HG03064 (cell line): ENCODE measurements around the gene CREB1.
"Not testable (repeated sequence)": the region's sequence is repeated elsewhere in the genome, so short reads cannot be mapped to it uniquely, and the experiment has no call there.

Experiments
- ATAC-seq: cut with Tn5 transposase; IDR thresholded peaks from one replicate; pipeline ENCODE4 v1.9.1; 2021; ENCODE audit warnings: low read depth; ENCODE audit not compliant: unreplicated experiment

The CREB1 gene

DNA sequence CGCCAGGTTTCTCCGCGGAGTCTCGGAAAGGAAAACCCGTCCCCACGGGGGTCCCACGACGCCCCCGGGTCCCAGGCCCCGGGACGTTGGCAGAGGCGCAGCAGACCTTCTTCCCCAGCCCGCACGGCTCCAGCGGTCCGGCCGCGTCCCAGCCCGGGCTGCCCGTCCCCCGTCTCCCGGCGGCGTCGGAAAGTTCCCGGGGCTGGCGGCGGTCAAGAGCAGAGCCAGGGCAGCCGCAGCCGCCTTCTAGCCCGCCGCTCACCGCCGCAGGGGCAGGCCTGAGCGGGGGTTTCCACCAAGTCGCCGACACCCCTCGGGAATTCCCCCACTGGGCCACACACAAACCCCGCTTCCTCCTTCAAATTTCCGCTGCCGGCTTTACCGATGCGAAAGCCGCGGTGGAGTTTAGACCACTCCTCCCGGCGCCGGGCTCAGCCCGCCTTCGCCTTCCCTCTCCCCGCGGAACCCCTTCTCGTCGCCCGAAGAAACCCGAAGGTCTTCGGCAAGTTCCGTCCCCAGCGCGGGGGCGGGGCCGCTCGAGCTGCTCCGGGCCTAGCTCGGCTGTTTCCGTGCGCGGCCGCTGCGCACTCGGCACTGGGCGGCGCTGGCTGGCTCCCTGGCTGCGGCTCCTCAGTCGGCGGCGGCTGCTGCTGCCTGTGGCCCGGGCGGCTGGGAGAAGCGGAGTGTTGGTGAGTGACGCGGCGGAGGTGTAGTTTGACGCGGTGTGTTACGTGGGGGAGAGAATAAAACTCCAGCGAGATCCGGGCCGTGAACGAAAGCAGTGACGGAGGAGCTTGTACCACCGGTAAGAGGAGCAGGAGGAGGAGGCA is at the start of gene CREB1:
Gene CREB1 (plus strand): TSS at position 633 of the 830 bp plus-strand sequence. CDS start 25,674 bp downstream, outside the sequence.
- ATAC-seq: peak; percentile 84

DNA sequence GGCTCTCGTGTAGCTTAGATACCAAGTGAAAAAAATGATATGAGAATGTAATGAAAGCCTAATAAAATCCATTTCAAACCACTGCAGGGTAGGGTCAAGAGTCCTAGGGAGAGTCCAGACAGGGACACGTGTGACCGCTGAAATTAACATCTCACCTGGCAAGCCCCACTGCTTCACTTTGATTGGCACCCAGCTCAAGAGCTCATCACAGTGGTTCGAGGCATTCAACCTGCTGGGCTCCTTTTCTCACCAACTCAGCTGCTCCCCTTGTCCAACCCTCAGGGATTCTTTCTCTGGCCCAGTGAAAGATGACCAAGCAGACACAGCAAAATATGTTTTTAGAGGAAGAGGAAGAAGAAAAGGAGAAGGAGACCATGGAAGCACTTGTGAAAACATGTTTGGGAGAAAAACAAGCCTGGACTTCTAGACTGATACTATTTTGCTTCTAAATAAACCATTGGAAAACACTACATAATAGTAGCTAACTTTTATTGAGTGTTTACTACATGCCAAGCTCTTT is 49.2 kb upstream of the CREB1 start:
- ATAC-seq: no peak

DNA sequence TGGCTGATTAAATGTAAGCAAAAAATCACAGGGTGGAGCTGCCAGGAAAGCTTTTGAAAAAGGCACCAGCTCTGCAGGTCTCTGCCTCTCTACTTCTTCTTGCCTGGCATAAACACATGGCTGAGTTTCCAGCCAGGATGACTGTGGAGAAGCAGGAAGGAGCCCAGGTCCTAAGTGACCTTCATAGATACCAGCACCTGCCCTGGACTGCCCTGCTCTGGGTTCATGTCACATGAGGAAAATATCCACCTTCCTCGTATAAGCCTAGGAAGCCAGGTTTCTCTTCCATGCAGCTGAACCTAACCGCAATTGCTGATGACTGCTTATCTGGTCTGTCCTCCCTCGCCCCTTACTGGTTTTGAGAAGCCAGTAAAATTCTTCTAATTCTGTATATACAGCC is 47.8 kb upstream of the CREB1 start:
- ATAC-seq: no peak

DNA sequence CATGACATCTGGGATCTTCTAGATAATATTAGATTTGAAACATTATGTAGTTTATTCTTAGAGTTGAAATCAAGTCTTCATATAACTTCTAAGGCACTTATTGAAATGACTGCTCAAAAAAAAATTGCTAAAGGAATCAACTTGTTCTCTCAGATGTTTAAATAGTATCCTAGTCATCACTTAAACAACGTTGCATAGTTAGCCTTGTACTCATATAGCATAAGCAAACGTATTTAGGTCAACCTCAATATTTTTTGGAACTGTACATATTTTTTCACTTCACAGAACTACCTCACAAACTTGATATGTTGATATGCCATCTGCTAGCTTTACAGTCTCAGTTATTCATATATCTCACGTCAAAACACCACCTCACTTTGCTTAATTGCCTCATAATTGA is 47.1 kb upstream of the CREB1 start:
- no peak for ATAC-seq

DNA sequence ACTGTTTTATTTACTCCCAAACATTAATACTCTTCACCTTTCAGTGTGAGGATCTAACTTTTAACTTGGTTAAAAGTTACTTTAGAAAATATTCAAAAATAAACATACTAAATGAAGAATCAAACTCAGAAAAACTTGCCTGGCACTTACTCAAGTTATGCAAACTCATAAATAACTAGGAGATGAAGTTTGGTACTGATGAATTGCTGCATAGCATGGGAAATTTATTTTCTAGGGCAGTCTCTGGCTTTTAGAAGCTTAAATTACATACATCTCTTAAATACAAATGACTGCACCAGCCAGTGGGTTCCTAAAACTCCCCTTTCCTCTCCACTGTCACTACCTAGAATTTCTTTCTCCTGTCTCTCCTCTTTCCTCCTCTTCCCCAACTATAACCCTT is 46.7 kb upstream of the CREB1 start:
- ATAC-seq: no peak

DNA sequence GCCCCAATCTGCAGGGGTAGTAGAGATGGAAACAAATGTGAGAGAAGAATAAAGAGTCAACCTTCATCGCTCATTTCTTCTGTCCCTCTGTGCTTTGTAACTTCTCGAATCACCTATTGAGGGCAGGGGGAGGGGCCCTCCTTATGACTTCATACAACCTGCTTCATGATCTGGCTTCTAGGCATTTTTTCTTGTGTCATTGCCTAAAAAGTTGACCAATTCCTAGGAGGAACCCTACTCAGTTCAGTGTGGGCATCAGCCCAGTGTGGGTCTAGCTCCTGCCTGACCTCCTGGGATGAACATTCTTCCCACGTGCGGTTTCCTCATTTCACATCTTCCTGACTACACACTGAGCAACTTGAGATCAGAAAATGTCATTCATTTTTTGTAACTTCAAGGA is 46.3 kb upstream of the CREB1 start:
- no peak for ATAC-seq

DNA sequence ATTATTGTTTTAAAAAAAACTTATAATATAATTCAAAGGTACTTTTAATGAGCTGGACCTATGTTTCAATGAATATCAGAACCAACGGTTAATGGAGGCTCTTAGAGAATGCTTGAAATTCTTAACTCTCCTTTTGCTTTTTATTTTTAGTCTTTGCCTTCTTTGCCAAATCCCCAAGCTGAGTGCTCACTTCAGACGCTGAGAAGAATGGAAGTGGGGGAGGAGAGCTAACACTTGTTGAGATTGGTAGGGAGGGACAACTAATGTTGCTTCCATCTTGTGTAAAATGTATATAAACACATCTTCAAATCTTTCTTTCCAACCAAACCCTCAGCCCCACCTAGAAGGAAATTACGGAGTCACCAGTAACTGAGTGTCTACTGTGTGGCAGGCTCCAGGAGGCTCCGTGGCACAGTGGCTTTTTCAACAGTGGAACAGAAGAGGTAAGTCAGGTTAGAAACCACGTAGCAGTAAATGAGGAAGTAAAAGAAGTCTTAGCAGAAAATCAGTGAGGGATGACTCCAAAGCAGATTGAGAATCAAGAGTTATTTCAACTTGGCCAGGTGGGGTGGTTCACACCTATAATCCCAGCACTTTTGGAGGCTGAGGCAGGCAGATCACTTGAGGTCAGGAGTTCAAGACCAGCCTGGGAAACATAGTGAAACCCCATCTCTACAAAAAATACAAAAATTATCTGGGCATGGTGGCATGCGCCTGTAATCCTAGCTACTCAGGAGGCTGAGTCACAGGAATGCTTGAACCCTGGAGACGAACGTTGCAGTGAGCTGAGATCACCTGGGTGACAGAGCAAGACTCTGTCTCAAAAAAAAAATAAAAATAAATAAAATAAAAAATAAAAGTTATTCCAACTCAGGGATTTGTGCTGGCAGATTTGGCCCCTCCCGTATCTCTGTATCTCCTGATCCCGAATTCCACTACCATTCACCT is 45.0 kb upstream of the CREB1 start:
- ATAC-seq: peak; percentile 59

DNA sequence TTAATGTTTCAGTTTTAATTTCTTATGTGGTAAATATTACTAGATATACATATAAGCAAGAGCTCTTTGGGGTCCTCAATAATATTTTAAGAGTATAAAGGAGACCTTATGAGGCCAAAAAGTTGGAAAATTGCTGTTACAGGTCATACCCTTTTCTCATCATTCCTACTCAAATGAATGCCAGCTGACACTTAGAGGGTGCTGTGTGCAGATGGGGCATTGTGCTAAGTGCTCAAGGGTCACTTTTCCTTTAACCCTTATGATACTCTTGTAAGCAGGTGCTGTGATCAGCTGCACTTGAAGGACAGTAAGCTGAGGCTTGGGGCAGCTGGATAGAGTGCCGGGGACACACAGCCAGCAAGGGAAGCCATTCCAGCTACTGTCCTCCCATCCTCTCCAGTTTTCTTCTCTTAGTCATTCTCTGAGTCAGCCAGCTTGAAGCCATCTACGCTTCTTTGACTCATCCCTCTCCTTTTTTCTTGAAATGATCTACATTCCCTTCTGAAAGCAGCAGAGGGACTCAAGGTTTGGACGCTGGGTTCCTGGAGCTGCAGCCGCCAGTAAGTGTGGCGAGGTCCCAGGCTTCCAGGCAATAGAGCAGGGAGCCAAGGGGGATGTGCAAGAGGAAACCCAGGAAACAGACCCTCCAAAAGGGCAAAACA is 42.0 kb upstream of the CREB1 start:
- no peak for ATAC-seq

DNA sequence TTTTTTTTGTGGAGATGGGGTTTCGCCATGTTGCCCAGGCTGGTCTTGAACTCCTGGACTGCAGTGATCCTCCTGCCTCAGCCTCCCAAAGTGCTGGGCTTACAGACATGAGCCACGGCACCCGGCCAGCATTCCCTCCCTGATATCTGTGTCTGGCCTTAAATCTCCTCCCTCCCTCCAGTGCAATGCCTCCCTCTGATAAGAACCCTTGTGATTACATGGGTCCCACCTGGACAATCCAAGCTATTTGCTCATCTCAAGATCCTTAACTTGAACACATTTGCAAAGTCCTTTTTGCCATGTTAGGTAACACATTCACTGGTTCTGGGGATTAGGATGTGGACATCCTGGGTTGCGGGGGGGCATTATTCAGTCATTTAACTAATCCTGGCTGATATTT is 40.5 kb upstream of the CREB1 start:
- no peak for ATAC-seq

DNA sequence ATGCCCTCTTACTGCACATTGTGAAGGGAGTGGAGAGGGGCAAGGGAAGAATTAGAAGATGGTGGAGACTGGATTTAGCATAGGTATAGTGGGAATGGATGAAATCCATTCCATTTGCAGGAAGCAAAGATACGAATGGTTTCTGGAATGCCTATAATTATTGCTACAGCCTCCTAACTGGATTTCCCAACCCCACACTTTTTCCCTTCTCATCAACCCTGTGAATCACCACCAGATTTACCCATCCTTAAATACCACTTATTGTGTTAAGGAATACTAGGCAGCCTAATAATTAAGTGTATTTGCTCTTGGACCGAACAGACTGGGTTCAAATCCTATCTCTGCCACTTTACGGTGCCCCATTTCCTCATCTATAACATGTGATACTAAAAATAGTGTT is 39.3 kb upstream of the CREB1 start:
- ATAC-seq: no peak

DNA sequence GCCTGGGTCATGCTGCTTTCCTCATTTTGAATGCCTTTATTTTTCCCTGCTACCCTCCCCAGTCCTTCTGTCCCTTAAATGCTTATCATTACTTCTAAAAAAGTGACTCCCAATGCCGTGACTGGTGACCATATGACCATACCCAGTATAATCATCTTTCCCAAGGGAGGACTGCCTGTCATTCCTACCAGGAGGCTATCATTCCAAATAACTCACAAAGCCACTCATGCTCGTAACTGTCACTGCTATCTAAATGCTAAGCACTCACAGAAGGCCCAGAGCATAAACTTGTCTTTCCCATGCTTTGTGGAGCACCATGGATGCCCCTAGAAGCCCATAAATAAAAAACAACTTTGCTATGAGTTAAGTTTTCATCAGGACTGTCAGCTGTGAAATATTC is 38.7 kb upstream of the CREB1 start:
- ATAC-seq: no peak

DNA sequence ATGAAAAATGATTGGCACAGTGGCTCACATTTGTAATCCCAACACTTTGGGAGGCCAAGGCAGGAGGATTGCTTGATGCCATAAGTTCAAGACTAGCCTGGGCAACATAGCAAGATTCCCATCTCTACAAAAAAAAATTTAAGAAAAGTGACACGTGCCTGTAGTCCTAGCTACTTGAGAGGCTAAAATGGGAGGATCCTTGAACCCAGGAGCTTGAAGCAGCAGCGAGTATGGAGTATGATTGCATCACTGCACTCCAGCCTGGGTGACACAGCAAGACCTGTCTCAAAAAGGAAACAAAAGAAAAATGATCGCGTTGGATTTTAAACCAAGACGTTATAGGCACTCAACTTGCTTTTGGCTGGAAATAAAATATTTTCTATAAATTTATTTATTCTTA is 37.8 kb upstream of the CREB1 start:
- no peak for ATAC-seq

DNA sequence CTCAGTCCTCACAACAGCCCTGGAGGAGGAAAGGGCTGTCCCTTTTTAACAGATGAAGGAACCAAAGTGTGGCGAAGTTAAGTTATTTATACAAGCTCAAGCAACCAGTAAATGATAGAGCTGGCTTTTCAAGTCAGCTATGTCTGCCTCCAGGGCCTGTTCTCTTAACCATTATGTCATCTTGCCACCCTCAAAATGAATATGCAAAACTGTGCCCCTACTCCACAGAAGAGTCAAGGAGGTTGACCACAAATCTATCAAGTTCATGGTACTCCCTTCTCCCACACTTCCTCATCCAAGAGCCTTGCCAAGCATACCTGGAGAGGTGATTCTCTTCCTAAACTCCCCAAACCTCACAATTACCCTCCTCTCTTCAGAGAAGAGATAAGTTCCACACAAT is 37.3 kb upstream of the CREB1 start:
- ATAC-seq: no peak

DNA sequence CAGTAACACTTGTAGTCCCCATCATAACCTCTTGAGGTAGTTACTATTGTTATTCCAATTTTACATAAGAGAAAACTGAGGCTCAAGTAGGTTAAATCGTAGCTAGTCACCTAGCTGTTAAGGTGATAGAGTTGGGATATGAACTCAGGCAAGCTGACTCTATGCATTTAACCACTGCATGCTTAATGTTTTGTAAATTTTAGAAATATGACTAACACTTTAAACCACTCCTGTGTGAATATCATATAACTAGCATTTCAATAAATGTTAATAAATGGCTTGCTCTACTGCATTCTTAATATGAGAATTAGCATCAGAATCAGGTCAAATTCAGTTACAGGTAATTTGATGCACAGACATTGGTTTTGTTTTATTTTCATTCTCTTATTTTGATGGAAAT is 35.6 kb upstream of the CREB1 start:
- ATAC-seq: no peak

DNA sequence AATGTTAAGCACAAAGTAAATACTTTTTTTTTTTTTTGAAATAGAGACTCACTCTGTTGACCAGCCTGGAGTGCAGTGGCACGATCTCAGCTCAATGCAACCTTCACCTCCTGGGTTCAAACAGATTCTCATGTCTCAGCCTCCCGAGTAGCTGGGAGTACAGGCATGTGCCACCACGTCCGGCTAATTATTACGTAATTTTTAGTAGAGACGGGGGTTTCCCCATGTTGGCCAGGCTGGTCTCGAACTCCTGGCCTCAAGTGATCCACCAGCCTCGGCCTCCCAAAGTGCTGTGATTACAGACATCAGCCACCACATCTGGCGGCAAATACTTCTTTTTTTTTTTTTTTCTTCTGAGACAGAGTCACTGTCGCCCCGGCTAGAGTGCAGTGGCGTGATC is 32.8 kb upstream of the CREB1 start:
- ATAC-seq: not testable (repeated sequence)

DNA sequence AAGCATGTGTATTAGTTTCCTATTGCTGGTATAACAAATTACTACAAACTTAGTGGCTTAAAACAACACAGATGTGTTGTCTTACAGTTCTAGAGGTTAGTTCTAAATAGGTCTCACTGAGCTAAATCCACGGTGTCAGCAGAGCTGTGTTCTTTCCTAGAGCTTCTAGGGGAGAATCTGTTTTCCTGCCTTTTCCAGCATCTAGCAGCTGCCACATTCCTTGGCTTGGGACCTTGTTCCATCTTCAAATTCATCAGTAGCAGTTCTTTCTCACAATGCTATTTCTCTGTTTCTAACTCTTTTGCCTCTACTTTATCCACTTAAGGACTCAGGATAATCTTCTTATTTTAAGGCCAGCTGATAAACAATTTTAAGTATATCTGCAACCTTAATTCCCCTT is 32.2 kb upstream of the CREB1 start:
- no peak for ATAC-seq

DNA sequence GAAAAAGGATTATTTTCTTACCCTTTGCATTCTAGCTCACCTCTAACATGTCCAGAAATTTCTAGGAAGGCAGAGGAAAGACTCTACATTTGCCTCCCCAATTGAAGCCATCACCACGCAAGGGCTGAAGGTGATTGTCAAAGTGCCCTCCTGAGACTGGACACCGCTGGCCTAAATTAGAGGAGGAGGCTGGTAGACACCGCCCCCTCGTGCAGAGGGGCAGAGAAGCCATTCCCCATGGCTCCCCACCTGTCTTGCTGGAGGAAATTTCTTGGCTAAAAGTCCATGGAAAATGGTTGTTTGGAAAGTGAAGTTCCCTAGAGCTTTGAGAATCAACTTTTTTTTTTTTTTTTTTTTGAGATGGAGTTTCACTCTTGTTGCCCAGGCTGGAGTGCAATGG is 31.3 kb upstream of the CREB1 start:
- no peak for ATAC-seq

DNA sequence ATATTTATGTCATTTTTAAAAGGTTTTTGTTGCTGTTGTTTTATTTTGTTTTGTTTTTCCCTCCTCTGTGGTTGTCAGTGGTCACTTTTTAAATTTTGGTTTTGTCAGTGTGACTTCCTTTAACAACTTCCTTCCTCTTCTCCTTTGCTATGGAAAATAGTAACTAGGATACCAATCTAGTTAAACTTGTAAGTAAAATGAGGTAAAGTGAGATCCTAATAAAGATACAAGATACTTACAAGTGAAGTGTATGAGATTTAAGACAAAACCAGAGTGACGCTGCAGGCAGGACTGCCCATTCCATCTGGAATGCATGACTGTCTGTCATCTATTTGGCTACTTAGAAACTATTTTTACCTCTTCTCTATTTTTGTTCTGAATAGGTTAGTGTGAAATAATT is 30.6 kb upstream of the CREB1 start:
- ATAC-seq: no peak

DNA sequence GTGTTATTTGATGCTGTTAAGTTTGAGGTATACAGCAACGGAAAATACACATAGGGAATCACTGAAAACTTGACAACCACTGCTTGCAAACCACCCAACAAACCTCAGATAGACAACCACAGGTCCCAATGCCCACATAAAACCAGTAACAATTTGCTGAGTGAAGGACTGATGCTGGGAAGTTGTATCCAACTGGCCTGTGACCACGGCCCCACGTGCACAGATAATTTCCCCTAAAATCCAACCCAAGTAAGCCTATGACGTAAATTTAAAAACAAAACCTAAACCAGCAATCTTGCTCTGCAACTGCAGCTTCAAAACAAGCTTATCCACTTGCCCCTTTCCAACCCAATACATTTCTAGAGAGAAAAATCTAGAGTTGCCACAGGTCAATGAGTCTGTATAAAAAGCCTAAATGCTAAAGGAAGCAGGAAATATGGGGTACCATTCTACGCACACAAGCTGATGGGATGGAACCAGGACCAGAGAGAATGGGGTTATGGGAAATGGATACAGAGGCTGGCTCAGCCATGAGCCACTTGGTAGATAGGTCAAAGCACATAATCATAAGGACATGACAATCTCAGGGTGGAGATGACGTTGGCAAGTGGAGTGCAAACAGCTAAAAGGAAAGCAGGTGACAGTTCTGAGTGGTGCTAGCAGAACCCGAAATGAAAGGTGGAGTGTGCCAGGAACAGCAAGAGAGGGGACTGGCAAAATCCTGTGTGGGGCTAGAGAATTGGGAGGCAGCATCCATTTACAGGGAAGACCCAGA is 27.8 kb upstream of the CREB1 start:
- no peak for ATAC-seq

DNA sequence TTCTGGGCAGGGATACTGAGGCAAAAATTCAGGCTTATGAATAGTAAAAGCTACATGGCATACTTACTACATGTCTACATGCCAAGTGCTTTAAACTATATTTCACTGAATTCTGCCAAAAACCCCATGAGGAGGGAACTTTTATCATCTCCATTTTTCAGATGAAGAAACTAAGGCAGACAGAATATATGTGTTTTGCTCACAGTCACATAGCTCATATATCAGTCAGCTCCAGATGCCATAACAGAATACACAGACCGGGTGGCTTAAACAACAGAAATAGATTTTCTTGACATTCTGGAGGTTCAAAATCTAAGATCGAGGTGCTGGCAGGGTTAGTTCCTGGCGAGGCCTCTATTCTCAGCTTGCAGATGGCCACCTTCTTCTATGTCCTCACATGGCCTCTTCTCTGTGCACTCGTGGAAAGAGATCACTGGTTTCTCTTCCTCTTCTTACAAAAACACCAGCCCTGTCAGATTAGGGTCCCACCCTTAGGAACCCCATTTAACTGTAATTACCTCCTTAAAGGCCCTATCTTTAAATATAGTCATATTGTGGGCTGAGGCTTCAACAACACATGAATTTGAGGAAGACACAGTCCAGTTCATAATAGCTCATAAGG is 27.1 kb upstream of the CREB1 start:
- peak; percentile 44 for ATAC-seq
